K562 (cell line): ENCODE data around the gene AGL. TPM values are rescaled to one million over a fixed set of nuclear protein-coding genes. Genes with fewer than 3 reads are reported as not detected.

Source experiments
- CHD2 ChIP-seq: IDR thresholded peaks from 2 replicates; pipeline ENCODE4 v1.6.1; 2011; ENCODE audit warnings: low read depth, low read length
- EGR1 ChIP-seq: fragments of 450-650 bp; conservative IDR thresholded peaks from 2 replicates; pipeline ENCODE4 v1.6.1; 2017; ENCODE audit warnings: mild to moderate bottlenecking
- ETV5 ChIP-seq: sonication (generic); formaldehyde crosslinking; IDR thresholded peaks from 2 replicates; pipeline ENCODE4 v1.4.0; 2020; ENCODE audit warnings: low read depth, mild to moderate bottlenecking, missing genetic modification reagents
- FOXP1 ChIP-seq: sonication (generic); formaldehyde crosslinking; IDR thresholded peaks from 2 replicates; pipeline ENCODE4 v1.8.0; 2022; ENCODE audit warnings: mild to moderate bottlenecking, missing genetic modification reagents
- GABPA ChIP-seq: fragments of 200-800 bp; sonication (Bioruptor generic); conservative IDR thresholded peaks from 2 replicates; pipeline ENCODE4 v1.6.1; 2016; ENCODE audit warnings: low read depth, missing genetic modification characterization, missing compliant biosample characterization
- GTF2E2 ChIP-seq: fragments of 200-800 bp; sonication (Bioruptor generic); IDR thresholded peaks from 2 replicates; pipeline ENCODE4 v1.6.1; 2016; ENCODE audit warnings: missing genetic modification characterization, missing compliant biosample characterization
- GTF2F1 ChIP-seq: IDR thresholded peaks from 2 replicates; pipeline ENCODE4 v1.6.1; 2011; ENCODE audit warnings: low read depth, low read length, improper control_type of control experiment
- HLTF ChIP-seq: fragments of 450-650 bp; IDR thresholded peaks from 2 replicates; pipeline ENCODE4 v1.6.1; 2016
- HNRNPLL ChIP-seq: fragments of 200-400 bp; formaldehyde crosslinking; IDR thresholded peaks from 2 replicates; pipeline ENCODE4 v1.6.1; 2017; ENCODE audit warnings: low read length, low read depth, mild to moderate bottlenecking; ENCODE audit not compliant: poor library complexity, severe bottlenecking
- POLR2AphosphoS5 ChIP-seq: IDR thresholded peaks from 2 replicates; pipeline ENCODE4 v1.6.1; 2011; ENCODE audit warnings: mild to moderate bottlenecking, low read depth, low read length, moderate library complexity; ENCODE audit not compliant: control insufficient read depth, insufficient read depth
- RB1 ChIP-seq: fragments of 450-650 bp; IDR thresholded peaks from 2 replicates; pipeline ENCODE4 v1.6.1; 2017; ENCODE audit warnings: low read depth, mild to moderate bottlenecking
- RNF2 ChIP-seq: sonication (generic); IDR thresholded peaks from 2 replicates; pipeline ENCODE4 v1.6.1; 2016
- SAP30 ChIP-seq: fragments of 200-600 bp; sonication (generic); IDR thresholded peaks from 2 replicates; pipeline ENCODE4 v1.6.1; 2012; ENCODE audit warnings: borderline replicate concordance, low read depth, mild to moderate bottlenecking, moderate library complexity, low read length, control low read depth, inconsistent platforms; ENCODE audit not compliant: insufficient read depth, poor library complexity, severe bottlenecking
- SETDB1 ChIP-seq: IDR thresholded peaks from one replicate; pipeline ENCODE4 v1.6.1; 2012; ENCODE audit warnings: low read length, control low read depth, inconsistent platforms
- SUPT5H ChIP-seq: fragments of 450-650 bp; IDR thresholded peaks from 2 replicates; pipeline ENCODE4 v1.6.1; 2016
- TBP ChIP-seq: optimal IDR thresholded peaks from 2 replicates; pipeline ENCODE3; 2011; ENCODE audit warnings: low read depth, low read length, improper control_type of control experiment
- YY1 ChIP-seq, 3 experiments: IDR thresholded peaks; 2 replicates each; pipeline ENCODE4 v1.6.1; 2011; ENCODE audit warnings: low read length in 2 of 3, mild to moderate bottlenecking in 2 of 3, moderate library complexity in 2 of 3, borderline replicate concordance in 1 of 3, control low read depth in 1 of 3, low read depth in 1 of 3; ENCODE audit not compliant: insufficient read depth in 3 of 3, insufficient replicate concordance in 2 of 3, control insufficient read depth in 1 of 3, insufficient read length in 1 of 3; ENCODE audit errors: extremely low read depth in 1 of 3
- ZEB2 ChIP-seq: fragments of 450-650 bp; IDR thresholded peaks from 2 replicates; pipeline ENCODE4 v1.6.1; 2016
- ZNF551 ChIP-seq: fragments of 250-450 bp; sonication (Bioruptor Pico); IDR thresholded peaks from 2 replicates; pipeline ENCODE4 v1.5.0; 2021; ENCODE audit warnings: mild to moderate bottlenecking, moderate library complexity
- ZNF707 ChIP-seq: fragments of 250-450 bp; sonication (Bioruptor Pico); conservative IDR thresholded peaks from 2 replicates; pipeline ENCODE4 v1.8.0; 2022; ENCODE audit warnings: inconsistent platforms, mild to moderate bottlenecking, moderate library complexity
- ZNF766 ChIP-seq: fragments of 200-800 bp; sonication (Bioruptor generic); conservative IDR thresholded peaks from 2 replicates; pipeline ENCODE4 v1.6.1; 2016; ENCODE audit warnings: missing genetic modification characterization, missing compliant biosample characterization
- ZNF77 ChIP-seq: fragments of 250-450 bp; sonication (Bioruptor Pico); IDR thresholded peaks from 2 replicates; pipeline ENCODE4 v1.5.0; 2020
- polyA plus RNA-seq, 8 experiments: library from polyadenylated mRNA; depleted of rRNA in 4 of 8; stranded (reverse) in 5 of 8; unstranded in 3 of 8; fragments of >200 nt; fragmentation: Nextera tagmentation in 2 of 8; fragmentation: Illumina TruSeq in 1 of 8; extraction: Ambion mirVana in 2 of 8; extraction: Trizol in 1 of 8; gene quantifications; 2 replicates each; pipeline versions ENCODE4 v1.2.1 to v1.2.3, GENCODE V29; 2011 to 2014; ENCODE audit warnings: inconsistent platforms in 1 of 8, missing spikeins in 1 of 8
- total RNA-seq, 7 experiments: library from RNA; depleted of rRNA in 6 of 7; stranded (reverse); fragments of >200 nt in 6 of 7; fragmentation: Illumina TruSeq in 2 of 7; extraction: Trizol in 2 of 7; gene quantifications; 2 replicates each; pipeline versions ENCODE4 v1.2.1 to v1.2.3, GENCODE V29; 2011 to 2021; ENCODE audit warnings: low replicate concordance in 1 of 7
- TF ChIP-seq, protein P1 (sequence below): IDR thresholded peaks from 2 replicates; pipeline ENCODE4 v1.6.1; 2014; ENCODE audit warnings: antibody characterized with exemption
- TF ChIP-seq, protein P2 (sequence below): sonication (generic); formaldehyde crosslinking; IDR thresholded peaks from 2 replicates; pipeline ENCODE4 v1.8.0; 2022; ENCODE audit warnings: mild to moderate bottlenecking, missing genetic modification reagents

AGL gene
- total and polyA plus RNA-seq, 9 of the 15 experiments (the other 6 are each of a cell fraction or from before 2014, with no cell fraction given), result 6.3 to 20.4 (median 12.4) TPM

DNA sequence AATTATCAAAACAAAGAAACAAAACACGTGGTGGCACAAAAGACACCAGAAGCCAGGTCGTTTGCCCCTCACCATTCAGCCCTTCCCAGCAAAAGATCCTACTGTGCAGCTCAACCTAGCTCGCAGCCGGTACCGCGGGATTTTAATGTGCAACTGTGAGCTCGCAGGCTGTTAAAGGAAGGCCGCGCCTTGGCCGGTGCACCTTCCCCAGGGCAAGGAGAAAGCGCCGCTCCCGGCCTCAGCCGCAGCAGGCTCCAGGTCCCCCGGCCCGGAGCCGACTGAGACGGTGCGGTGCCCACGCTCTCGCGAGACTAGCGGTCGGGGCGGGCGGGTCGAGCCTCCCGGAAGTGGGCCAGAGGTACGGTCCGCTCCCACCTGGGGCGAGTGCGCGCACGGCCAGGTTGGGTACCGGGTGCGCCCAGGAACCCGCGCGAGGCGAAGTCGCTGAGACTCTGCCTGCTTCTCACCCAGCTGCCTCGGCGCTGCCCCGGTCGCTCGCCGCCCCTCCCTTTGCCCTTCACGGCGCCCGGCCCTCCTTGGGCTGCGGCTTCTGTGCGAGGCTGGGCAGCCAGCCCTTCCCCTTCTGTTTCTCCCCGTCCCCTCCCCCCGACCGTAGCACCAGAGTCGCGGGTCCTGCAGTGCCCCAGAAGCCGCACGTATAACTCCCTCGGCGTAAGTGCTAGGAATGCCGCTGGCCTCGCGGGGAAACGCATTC lies at the start of gene AGL (continued):
- TF ChIP-seq EGR1 (peak; percentile 60), GTF2E2 (tag) (peak; percentile 39), SETDB1 (peak; percentile 20), ZNF551 (no peak), RNF2 (0 out of 2 replicates have a peak, but pooled peaks have one; percentile 30), HLTF (peak; percentile 66; the same call in 1 of the 2 replicates), GTF2F1 (0 out of 2 replicates have a peak, but pooled peaks have one; percentile 62), GABPA (tag) (peak; percentile 85), CHD2 (peak; percentile 98), ETV5 (CRISPR knock-in tag) (peak; percentile 88), ZNF707 (CRISPR knock-in tag) (no peak), RB1 (peak; percentile 73), HNRNPLL (peak; percentile 92), SAP30 (peak; percentile 71), SUPT5H (peak; percentile 91), ZNF77 (no peak), FOXP1 (CRISPR knock-in tag) (peak; percentile 82; the same call in 1 of the 2 replicates), TBP (peak; percentile 71), POLR2AphosphoS5 (peak; percentile 76), ZNF766 (0 out of 2 replicates have a peak, but pooled peaks have one; percentile 63), YY1 (IDR thresholded peaks at IDR 0.05; ENCODE audit: borderline replicate concordance in 1 of 3, control insufficient read depth in 1 of 3, extremely low read depth in 1 of 3, insufficient read depth in 3 of 3, insufficient read length in 1 of 3, insufficient replicate concordance in 2 of 3, low read depth in 1 of 3, low read length in 2 of 3) (peak in 1 of 3 experiments; percentile 44), ZEB2 (peak; percentile 33; the same call in 1 of the 2 replicates)
- TF ChIP-seq, protein P1, sequence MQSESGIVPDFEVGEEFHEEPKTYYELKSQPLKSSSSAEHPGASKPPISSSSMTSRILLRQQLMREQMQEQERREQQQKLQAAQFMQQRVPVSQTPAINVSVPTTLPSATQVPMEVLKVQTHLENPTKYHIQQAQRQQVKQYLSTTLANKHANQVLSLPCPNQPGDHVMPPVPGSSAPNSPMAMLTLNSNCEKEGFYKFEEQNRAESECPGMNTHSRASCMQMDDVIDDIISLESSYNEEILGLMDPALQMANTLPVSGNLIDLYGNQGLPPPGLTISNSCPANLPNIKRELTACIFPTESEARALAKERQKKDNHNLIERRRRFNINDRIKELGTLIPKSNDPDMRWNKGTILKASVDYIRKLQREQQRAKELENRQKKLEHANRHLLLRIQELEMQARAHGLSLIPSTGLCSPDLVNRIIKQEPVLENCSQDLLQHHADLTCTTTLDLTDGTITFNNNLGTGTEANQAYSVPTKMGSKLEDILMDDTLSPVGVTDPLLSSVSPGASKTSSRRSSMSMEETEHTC, result no peak
- TF ChIP-seq, protein P2, sequence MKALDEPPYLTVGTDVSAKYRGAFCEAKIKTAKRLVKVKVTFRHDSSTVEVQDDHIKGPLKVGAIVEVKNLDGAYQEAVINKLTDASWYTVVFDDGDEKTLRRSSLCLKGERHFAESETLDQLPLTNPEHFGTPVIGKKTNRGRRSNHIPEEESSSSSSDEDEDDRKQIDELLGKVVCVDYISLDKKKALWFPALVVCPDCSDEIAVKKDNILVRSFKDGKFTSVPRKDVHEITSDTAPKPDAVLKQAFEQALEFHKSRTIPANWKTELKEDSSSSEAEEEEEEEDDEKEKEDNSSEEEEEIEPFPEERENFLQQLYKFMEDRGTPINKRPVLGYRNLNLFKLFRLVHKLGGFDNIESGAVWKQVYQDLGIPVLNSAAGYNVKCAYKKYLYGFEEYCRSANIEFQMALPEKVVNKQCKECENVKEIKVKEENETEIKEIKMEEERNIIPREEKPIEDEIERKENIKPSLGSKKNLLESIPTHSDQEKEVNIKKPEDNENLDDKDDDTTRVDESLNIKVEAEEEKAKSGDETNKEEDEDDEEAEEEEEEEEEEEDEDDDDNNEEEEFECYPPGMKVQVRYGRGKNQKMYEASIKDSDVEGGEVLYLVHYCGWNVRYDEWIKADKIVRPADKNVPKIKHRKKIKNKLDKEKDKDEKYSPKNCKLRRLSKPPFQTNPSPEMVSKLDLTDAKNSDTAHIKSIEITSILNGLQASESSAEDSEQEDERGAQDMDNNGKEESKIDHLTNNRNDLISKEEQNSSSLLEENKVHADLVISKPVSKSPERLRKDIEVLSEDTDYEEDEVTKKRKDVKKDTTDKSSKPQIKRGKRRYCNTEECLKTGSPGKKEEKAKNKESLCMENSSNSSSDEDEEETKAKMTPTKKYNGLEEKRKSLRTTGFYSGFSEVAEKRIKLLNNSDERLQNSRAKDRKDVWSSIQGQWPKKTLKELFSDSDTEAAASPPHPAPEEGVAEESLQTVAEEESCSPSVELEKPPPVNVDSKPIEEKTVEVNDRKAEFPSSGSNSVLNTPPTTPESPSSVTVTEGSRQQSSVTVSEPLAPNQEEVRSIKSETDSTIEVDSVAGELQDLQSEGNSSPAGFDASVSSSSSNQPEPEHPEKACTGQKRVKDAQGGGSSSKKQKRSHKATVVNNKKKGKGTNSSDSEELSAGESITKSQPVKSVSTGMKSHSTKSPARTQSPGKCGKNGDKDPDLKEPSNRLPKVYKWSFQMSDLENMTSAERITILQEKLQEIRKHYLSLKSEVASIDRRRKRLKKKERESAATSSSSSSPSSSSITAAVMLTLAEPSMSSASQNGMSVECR (CRISPR knock-in tag), result peak; percentile 86
